CD4-positive, alpha-beta T cell treated with Interleukin-15 for 4 hours (primary cell): ENCODE measurements around the gene DRC7.
"Not testable (repeated sequence)": the region's sequence is repeated elsewhere in the genome, so short reads cannot be mapped to it uniquely, and the experiment has no call there.

Experiments used
- DNase-seq: peaks from one replicate; pipeline ENCODE4 v3.0.0-alpha.2; 2020; ENCODE audit warnings: low spot score

Gene DRC7

GRCh38 chr16:57693550-57693949 lies 1.1 kb upstream of the DRC7 start:
- DNase-seq, result no peak

- DNase-seq, result no peak
Observed at GRCh38 chr16:57694231-57694724, 328 bp upstream of the DRC7 start.

GRCh38 chr16:57695680-57696069 lies 1.1 kb downstream of the DRC7 start:
- no peak for DNase-seq

GRCh38 chr16:57696240-57696639 lies 1.6 kb downstream of the DRC7 start:
- DNase-seq, result no peak

- no peak for DNase-seq
Observed at GRCh38 chr16:57697896-57698537, 3.4 kb downstream of the DRC7 start.

GRCh38 chr16:57698812-57699405 lies 4.3 kb downstream of the DRC7 start:
- DNase-seq, result no peak

- DNase-seq, result no peak
Observed at GRCh38 chr16:57699481-57699880, 4.9 kb downstream of the DRC7 start.

- no peak for DNase-seq
Observed at GRCh38 chr16:57699899-57700298, 5.3 kb downstream of the DRC7 start.

GRCh38 chr16:57700781-57701551 lies 6.4 kb downstream of the DRC7 start:
- no peak for DNase-seq

- no peak for DNase-seq
Observed at GRCh38 chr16:57701759-57702371, 7.3 kb downstream of the DRC7 start.

GRCh38 chr16:57703416-57704010 lies 8.9 kb downstream of the DRC7 start:
- no peak for DNase-seq

- no peak for DNase-seq
Observed at GRCh38 chr16:57704011-57704904, 9.7 kb downstream of the DRC7 start.

- no peak for DNase-seq
Observed at GRCh38 chr16:57704905-57705852, 10.6 kb downstream of the DRC7 start.

GRCh38 chr16:57706717-57707116 lies 12.1 kb downstream of the DRC7 start:
- no peak for DNase-seq

GRCh38 chr16:57707331-57707730 lies 12.7 kb downstream of the DRC7 start:
- DNase-seq, result no peak

- DNase-seq, result no peak
Observed at GRCh38 chr16:57708168-57708567, 13.6 kb downstream of the DRC7 start.

GRCh38 chr16:57709663-57710062 lies 15.1 kb downstream of the DRC7 start:
- no peak for DNase-seq

- no peak for DNase-seq
Observed at GRCh38 chr16:57711346-57711745, 16.7 kb downstream of the DRC7 start.

GRCh38 chr16:57711993-57712392 lies 17.4 kb downstream of the DRC7 start:
- no peak for DNase-seq

- DNase-seq, result not testable (repeated sequence)
Observed at GRCh38 chr16:57712569-57712968, 18.0 kb downstream of the DRC7 start.
